Hematopoietic multipotent progenitor cell treated with erythropoietin and hydrocortisone succinate and interleukin-3 and kit ligand, for 6 days (in vitro differentiated cells): ENCODE measurements around the gene POU2AF1.

ENCODE experiments used
- DNase-seq: peaks from one replicate; pipeline ENCODE4 v3.0.0-alpha.2; 2015

POU2AF1 gene

GRCh38 chr11:111309215-111309915 lies 69.7 kb downstream of the POU2AF1 start:
- no peak for DNase-seq

- DNase-seq = no peak
These were observed 70.9 kb downstream of the POU2AF1 start for GRCh38 chr11:111308140-111308539.

GRCh38 chr11:111307472-111308108 lies 71.5 kb downstream of the POU2AF1 start:
- no peak for DNase-seq

GRCh38 chr11:111306321-111306720 lies 72.8 kb downstream of the POU2AF1 start:
- no peak for DNase-seq

- no peak for DNase-seq
These were observed 73.2 kb downstream of the POU2AF1 start for GRCh38 chr11:111305876-111306275.

- no peak for DNase-seq
These were observed 73.8 kb downstream of the POU2AF1 start for GRCh38 chr11:111305162-111305802.

- no peak for DNase-seq
These were observed 75.6 kb downstream of the POU2AF1 start for GRCh38 chr11:111303461-111303860.

GRCh38 chr11:111302298-111302697 lies 76.8 kb downstream of the POU2AF1 start:
- no peak for DNase-seq
